ENCODE results near the gene CSNK1G2. TPM values are rescaled to one million over a fixed set of nuclear protein-coding genes. Genes with fewer than 3 reads are reported as not detected.

Gene CSNK1G2
- total RNA-seq, 4 donors from 2014 or later = 37.9 to 42.9 (median 38.1) TPM

- Histone ChIP-seq H3K27ac (no peak overlapping the region), H3K4me3 (no peak overlapping the region), H3K27me3 (no peaks in the 10 kb centered on the region), H3K4me1 (no peaks in the 10 kb centered on the region), H3K9me3 (no peaks in the 10 kb centered on the region), H3K36me3 (peaks cover 0 to 63% of the 10 kb centered on the region in 2 donors)
- ATAC-seq (no peak), DNase-seq (no peak)
- no peak for TF ChIP-seq CTCF (IDR thresholded peaks at IDR 0.05 in 4 of 5, conservative IDR thresholded peaks at IDR 0.05 in 1 of 5)
- no peak for TF ChIP-seq POLR2A (IDR thresholded peaks at IDR 0.05)
- in situ Hi-C loops (cut with MboI; ENCODE audit: low sequenced_read_pairs in 4 of 4) = no loop called here
- intact Hi-C loops (cut with DNase I; ENCODE audit: low total_unique reads) = no loop called here
Measured at GRCh38 chr19:1989513-1990229, 48.7 kb downstream of the CSNK1G2 start.

- Histone ChIP-seq H3K36me3 (peaks cover 0 to 56% of the 10 kb centered on the region in 2 donors), H3K4me3 (no peak overlapping the region), H3K9me3 (no peaks in the 10 kb centered on the region), H3K27ac (no peak overlapping the region), H3K27me3 (no peaks in the 10 kb centered on the region), H3K4me1 (no peaks in the 10 kb centered on the region)
- no peak for TF ChIP-seq POLR2A (IDR thresholded peaks at IDR 0.05)
- no peak for TF ChIP-seq CTCF (IDR thresholded peaks at IDR 0.05 in 4 of 5, conservative IDR thresholded peaks at IDR 0.05 in 1 of 5)
- DNase-seq (no peak), ATAC-seq (no peak)
- intact Hi-C loops (cut with DNase I; ENCODE audit: low total_unique reads) (no loop called here), in situ Hi-C loops (cut with MboI; ENCODE audit: low sequenced_read_pairs in 4 of 4) (no loop called here)
Measured at GRCh38 chr19:1990230-1991017, 49.5 kb downstream of the CSNK1G2 start.

GRCh38 chr19:1991018-1991913, 50.3 kb downstream of the CSNK1G2 start:
- ATAC-seq (no peak), DNase-seq (no peak)
- Histone ChIP-seq H3K27ac (no peak overlapping the region), H3K36me3 (peaks cover 0 to 52% of the 10 kb centered on the region in 2 donors), H3K27me3 (no peaks in the 10 kb centered on the region), H3K4me1 (no peaks in the 10 kb centered on the region), H3K4me3 (no peak overlapping the region), H3K9me3 (no peaks in the 10 kb centered on the region)
- no peak for TF ChIP-seq CTCF (IDR thresholded peaks at IDR 0.05 in 4 of 5, conservative IDR thresholded peaks at IDR 0.05 in 1 of 5)
- no peak for TF ChIP-seq POLR2A (IDR thresholded peaks at IDR 0.05)
- intact Hi-C loops (cut with DNase I; ENCODE audit: low total_unique reads) = no loop called here
- in situ Hi-C loops (cut with MboI; ENCODE audit: low sequenced_read_pairs in 4 of 4) = no loop called here

GRCh38 chr19:1992759-1993260, 51.8 kb downstream of the CSNK1G2 start:
- TF ChIP-seq POLR2A (IDR thresholded peaks at IDR 0.05) = no peak
- TF ChIP-seq CTCF (IDR thresholded peaks at IDR 0.05 in 4 of 5, conservative IDR thresholded peaks at IDR 0.05 in 1 of 5) = no peak
- no peak for ATAC-seq
- H3K27ac ChIP-seq = no peak overlapping the region
- peaks cover 0 to 53% of the 10 kb centered on the region in 2 donors for H3K36me3 ChIP-seq
- H3K4me1 ChIP-seq = no peaks in the 10 kb centered on the region
- H3K27me3 ChIP-seq = no peaks in the 10 kb centered on the region
- in situ Hi-C loops (cut with MboI; ENCODE audit: low sequenced_read_pairs in 4 of 4) (no loop called here), intact Hi-C loops (cut with DNase I; ENCODE audit: low total_unique reads) (no loop called here)
- H3K9me3 ChIP-seq = no peaks in the 10 kb centered on the region
- no peak overlapping the region for H3K4me3 ChIP-seq
- no peak for DNase-seq

Data from gastrocnemius medialis (tissue), 4 donors.